HUES6 (cell line): ENCODE results near the gene LMO2.
"Not testable (repeated sequence)": the region's sequence is repeated elsewhere in the genome, so short reads cannot be mapped to it uniquely, and the experiment has no call there.

Experiments
- H3K27ac ChIP-seq: 2 replicates; pipeline ENCODE4 v1.7.0; 2013; ENCODE audit warnings: low read depth, mild to moderate bottlenecking, low read length, inconsistent platforms
- H3K27me3 ChIP-seq: 2 replicates; pipeline ENCODE4 v1.6.1; 2013; ENCODE audit warnings: low read length; ENCODE audit not compliant: control insufficient read depth, insufficient read depth
- H3K36me3 ChIP-seq: 2 replicates; pipeline ENCODE4 v1.6.1; 2013; ENCODE audit warnings: low read length; ENCODE audit not compliant: control insufficient read depth, insufficient read depth
- H3K4me1 ChIP-seq: 2 replicates; pipeline ENCODE4 v1.6.1; 2013; ENCODE audit warnings: low read length; ENCODE audit not compliant: control insufficient read depth, insufficient read depth
- H3K4me3 ChIP-seq: 2 replicates; pipeline ENCODE4 v1.5.1; 2013; ENCODE audit warnings: low read depth, low read length
- H3K9ac ChIP-seq: one replicate; pipeline ENCODE4 v1.6.1; 2013; ENCODE audit warnings: mild to moderate bottlenecking, low read length
- H3K9me3 ChIP-seq: 2 replicates; pipeline ENCODE4 v1.6.1; 2013; ENCODE audit warnings: low read depth, low read length; ENCODE audit not compliant: control insufficient read depth, insufficient read depth

LMO2 gene

DNA sequence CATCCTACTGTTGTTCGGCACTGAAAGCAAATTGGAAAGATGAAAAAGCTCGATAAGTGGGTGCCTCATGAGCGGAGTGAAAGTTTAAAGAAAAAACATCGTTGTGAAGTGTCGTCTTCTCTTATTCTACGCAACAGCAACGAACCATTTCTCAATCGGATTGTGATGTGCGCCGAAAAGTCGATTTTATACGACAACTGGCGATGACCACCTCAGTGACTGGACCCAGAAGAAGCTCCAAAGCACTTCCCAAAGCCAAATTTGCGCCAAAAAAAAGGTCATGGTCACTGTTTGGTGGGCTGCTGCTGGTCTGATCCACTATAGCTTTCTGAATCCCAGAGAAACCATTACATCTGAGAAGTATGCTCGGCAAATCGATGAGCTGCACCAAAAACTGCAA lies 59.2 kb downstream of the LMO2 start:
- H3K4me3 ChIP-seq = no peak overlapping the region
- peaks cover 3% of the 10 kb centered on the region; the same call in 1 of the 2 replicates for H3K4me1 ChIP-seq
- no peaks in the 10 kb centered on the region for H3K36me3 ChIP-seq
- H3K9ac ChIP-seq = no peak overlapping the region
- peaks cover 29% of the 10 kb centered on the region for H3K27me3 ChIP-seq
- no peaks in the 10 kb centered on the region for H3K9me3 ChIP-seq
- H3K27ac ChIP-seq = no peak overlapping the region

DNA sequence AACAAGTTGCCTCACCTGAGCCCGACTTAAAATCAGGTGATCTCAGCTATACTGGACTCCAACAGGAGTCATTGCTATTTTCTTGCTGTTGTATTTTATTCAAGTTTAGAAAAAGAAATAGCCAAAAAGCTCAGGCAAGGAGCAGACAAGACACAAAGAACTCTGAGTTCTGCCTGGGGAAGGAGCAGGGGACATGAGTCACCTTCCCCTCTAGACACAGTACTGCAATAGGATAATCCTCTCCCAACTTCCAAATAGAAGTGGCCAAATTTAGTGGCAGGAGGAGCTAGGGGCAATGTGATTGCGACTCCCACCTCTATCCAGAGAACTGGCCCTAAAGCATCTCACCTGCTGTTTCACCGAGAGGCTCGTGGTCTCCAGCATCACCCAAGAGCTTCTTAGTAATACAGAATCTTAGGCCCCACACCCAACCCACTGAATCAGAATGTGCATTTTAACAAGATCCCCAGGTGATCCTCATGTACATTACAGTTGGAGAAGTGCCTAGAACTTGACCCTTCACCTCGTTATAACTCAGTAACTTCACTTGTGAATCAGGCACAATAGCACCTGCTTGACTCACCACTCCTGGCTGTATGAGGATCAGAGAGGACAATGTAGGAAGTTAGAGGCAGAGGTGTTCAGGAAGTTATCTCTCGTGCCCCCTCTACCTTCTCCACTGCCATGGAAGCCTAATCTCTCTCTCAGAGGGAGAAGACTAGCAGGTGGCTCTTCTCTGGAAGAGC lies 60.8 kb downstream of the LMO2 start:
- no peak overlapping the region for H3K4me3 ChIP-seq
- no peaks in the 10 kb centered on the region for H3K9me3 ChIP-seq
- peaks cover 45% of the 10 kb centered on the region for H3K27me3 ChIP-seq
- H3K36me3 ChIP-seq = no peaks in the 10 kb centered on the region
- no peak overlapping the region for H3K27ac ChIP-seq
- no peak overlapping the region for H3K9ac ChIP-seq
- peaks cover 3% of the 10 kb centered on the region; the same call in 1 of the 2 replicates for H3K4me1 ChIP-seq

DNA sequence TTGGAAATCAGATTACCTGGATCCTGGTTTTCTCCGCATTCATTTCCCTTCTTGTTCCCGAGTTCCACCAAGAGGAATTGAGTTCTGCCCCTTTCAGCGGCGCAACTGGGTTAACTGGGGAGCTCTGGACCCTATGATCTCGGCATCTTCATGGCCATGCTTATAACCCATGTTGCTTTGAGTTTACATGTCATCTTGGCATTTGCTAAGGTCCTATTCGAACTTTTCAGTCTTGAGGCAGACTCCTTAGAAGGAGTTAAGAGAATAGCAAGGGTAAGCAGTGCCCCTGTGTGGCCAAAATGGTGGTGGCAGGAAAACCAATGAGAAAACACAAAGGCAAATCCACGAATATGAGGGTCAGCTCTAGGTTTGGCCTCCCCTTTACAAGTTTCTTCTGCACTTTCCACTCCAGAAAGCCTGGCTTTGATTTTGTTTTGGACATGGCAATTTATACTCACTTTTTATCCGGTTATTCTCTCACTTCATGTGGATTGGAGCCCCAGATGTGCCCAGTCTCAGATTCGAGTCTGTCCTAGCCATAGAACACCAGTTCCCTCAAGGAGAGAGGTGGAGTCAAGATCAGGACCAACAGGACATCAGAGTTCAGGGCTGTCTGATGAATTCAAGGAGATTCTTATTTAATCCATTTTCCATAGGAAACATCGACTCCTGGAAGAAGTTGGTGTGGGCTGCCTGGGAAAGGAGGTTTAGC lies 62.3 kb downstream of the LMO2 start:
- Histone ChIP-seq H3K27ac (no peak overlapping the region), H3K36me3 (no peaks in the 10 kb centered on the region), H3K4me1 (peaks cover 3% of the 10 kb centered on the region; the same call in 1 of the 2 replicates), H3K9me3 (no peaks in the 10 kb centered on the region), H3K9ac (no peak overlapping the region), H3K4me3 (peak overlapping the region; percentile 55), H3K27me3 (peaks cover 47% of the 10 kb centered on the region)

DNA sequence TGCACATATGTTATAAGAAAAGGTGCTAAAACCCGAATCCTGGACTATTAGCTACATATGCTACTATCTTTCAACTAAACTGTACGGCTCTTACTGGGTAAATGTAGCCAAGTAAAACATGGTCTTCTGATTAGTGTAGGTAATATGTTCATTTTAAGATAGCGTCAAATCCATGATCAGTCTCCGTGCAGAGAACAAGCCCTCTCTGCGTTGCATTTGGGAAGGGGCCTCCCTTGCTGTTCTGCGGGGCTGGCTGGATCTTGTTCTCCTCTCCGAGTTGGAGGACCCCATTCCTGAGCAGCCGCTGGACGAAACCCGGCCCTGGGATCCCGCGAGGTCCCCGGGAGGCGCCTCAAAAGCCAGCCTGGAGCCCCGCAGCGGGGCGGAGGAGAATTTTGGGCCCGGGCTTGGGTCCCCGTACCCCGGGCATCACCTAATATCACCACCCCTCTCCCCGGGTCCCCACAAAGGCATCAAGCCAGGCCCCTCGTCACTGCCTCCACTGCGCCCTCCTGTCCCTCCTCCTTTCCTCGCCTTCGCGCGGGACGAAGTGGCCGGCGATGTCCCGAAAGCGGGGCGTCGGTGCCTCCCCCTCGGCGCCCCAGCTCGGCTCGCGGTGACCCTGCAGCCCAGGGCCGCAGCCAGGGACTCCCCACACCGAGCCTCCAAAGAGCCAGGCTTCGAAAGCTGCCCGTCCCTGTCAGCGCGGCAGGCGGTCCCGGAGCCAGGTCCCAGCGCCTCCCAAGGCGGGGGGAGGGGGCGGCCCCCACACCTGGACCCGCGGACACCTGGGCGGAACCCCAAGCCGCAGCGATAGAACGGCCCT lies 63.1 kb downstream of the LMO2 start:
- Histone ChIP-seq H3K4me3 (peak overlapping the region; percentile 55), H3K9ac (no peak overlapping the region), H3K36me3 (no peaks in the 10 kb centered on the region), H3K4me1 (peaks cover 3% of the 10 kb centered on the region; the same call in 1 of the 2 replicates), H3K27ac (no peak overlapping the region), H3K9me3 (no peaks in the 10 kb centered on the region), H3K27me3 (peaks cover 47% of the 10 kb centered on the region)

DNA sequence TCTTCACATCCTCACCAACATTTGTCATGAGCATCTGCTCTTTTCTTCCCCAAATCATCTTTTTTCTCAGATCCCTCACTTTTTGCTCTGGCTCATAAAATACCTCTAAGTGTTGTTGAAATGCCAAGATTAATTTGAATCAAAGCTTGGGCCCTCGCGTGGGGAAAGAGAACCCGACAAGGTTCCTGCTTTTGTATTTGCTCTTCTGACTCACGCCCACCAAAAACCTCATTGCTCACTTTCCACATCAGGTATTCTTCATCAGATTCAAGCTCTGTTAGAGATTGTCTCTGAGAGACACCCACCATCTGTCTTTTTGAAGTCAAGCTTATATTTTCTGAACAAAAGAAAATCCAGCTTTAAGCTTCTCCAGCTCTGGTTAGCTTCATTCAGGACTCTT lies 64.7 kb downstream of the LMO2 start:
- H3K9ac ChIP-seq = no peak overlapping the region
- H3K9me3 ChIP-seq = no peaks in the 10 kb centered on the region
- H3K4me1 ChIP-seq = peaks cover 3% of the 10 kb centered on the region; the same call in 1 of the 2 replicates
- peaks cover 48% of the 10 kb centered on the region for H3K27me3 ChIP-seq
- no peak overlapping the region for H3K4me3 ChIP-seq
- no peak overlapping the region for H3K27ac ChIP-seq
- no peaks in the 10 kb centered on the region for H3K36me3 ChIP-seq

DNA sequence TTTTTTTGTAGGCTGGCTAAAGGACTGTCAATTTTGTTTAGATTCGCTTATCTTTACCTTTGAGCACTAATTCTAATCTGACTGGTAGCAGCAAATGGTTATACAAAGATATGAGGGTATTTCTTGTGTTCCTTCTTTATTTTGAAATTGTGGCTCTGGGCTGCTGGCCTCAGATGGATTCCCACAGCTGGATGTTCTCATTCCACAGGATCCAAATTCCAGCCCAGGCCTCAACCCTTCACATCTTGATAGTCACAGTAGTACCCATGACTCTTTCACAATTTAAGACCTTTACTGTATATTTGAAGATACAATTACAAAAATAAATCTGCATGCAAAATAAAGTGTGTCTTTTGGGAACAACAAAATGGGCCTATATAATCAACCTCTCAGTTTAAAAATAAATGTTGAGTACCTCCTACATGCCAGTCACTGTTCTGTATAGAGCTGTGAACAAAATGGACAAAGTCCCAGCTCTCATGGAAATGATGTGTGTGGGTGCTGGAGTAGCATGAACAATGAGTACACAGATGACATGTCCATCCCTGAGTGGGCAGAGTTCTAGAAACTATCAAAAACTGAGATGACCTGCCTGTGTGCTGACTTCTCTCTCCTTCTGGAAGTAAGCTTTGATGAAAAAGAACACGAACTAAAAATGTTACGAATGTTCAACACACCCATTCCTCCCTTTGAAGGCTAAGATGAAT lies 65.9 kb downstream of the LMO2 start:
- Histone ChIP-seq H3K9ac (no peak overlapping the region), H3K36me3 (no peaks in the 10 kb centered on the region), H3K27ac (no peak overlapping the region), H3K27me3 (peaks cover 52% of the 10 kb centered on the region), H3K4me3 (no peak overlapping the region), H3K9me3 (no peaks in the 10 kb centered on the region), H3K4me1 (peaks cover 3% of the 10 kb centered on the region; the same call in 1 of the 2 replicates)

DNA sequence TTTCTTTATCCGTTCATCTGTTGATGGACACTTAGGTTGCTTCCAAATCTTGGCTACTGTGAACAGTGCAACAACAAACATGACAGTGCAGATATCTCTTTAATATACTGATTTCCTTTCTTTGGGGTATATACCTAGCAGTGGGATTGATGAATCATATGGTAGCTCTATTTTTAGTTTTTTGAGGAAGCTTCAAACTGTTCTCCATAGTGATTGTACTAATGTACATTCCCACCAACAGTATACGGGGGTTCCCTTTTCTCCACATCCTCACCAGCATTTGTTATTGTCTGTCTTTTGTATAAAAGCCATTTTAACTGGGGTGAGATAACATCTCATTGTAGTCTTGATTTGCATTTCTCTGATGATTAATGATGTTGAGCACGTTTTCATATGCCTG lies 68.9 kb downstream of the LMO2 start:
- not testable (repeated sequence) for H3K4me3 ChIP-seq, H3K36me3 ChIP-seq, H3K27ac ChIP-seq, H3K4me1 ChIP-seq, H3K9ac ChIP-seq, H3K9me3 ChIP-seq
- H3K27me3 ChIP-seq = peaks cover 40% of the 10 kb centered on the region

DNA sequence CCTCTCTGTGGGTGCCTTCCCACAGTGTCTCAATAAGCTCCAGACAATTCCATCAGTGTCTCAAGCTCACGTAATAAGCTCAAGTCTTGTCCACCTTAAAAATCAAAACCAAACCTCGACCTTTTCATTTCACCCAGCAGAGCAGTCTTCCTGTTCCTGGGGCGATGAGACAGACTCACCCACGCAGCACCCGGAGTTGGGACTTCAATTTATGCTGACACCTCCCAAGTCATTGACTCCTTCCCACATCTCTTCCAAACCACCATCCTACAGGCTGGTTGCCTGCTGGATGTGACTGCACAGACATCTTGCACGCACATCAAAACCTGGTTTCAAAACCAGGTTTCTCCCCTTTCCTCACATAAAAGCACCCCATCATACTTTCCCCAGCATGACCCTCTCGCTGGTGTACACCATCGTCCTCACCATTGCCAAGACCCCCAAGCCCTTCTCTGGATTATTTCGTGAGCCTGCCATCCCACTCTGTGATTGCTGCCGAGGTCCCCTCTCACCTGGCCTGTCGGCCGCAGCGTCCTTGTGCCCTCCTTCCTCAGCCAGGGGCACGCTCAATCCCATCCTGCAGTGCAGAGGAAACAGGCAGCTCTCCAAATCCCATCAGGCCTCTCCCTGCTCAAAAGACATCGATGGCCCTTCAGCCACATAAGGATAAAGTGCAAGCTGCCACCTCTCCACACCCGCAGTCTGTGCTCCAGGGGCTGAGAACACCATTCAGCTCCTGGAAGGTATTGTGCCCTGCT lies 72.4 kb downstream of the LMO2 start:
- Histone ChIP-seq H3K9me3 (no peaks in the 10 kb centered on the region), H3K4me3 (no peak overlapping the region), H3K27me3 (peaks cover 20% of the 10 kb centered on the region), H3K4me1 (no peaks in the 10 kb centered on the region), H3K27ac (no peak overlapping the region), H3K9ac (no peak overlapping the region), H3K36me3 (no peaks in the 10 kb centered on the region)
